ENCODE results near the gene PYURF. TPM values are rescaled to one million over a fixed set of nuclear protein-coding genes. Genes with fewer than 3 reads are reported as not detected.

The PYURF gene
- total RNA-seq, 1 experiment from 2014 or later: 143 TPM

GRCh38 chr4:88511236-88511635, 12.3 kb downstream of the PYURF start:
- peak; percentile 33 for DNase-seq

GRCh38 chr4:88503344-88503743, 20.2 kb downstream of the PYURF start:
- Histone ChIP-seq H3K4me3 (ENCODE audit: low read length) (no peak overlapping the region), H3K79me2 (ENCODE audit: low read length) (no peaks in the 10 kb centered on the region), H2AFZ (ENCODE audit: low read length) (no peak overlapping the region), H4K20me1 (ENCODE audit: low read length) (no peaks in the 10 kb centered on the region), H3K36me3 (ENCODE audit: low read depth, low read length) (no peaks in the 10 kb centered on the region), H3K9ac (ENCODE audit: low read length) (no peak overlapping the region), H3K9me2 (replicated peaks; ENCODE audit: low read length) (no peaks in the 10 kb centered on the region), H3K27ac (ENCODE audit: low read length) (no peak overlapping the region), H3K4me1 (ENCODE audit: insufficient read depth, low read length) (peaks cover 5% of the 10 kb centered on the region), H3K9me3 (ENCODE audit: low read length) (no peaks in the 10 kb centered on the region), H3K27me3 (ENCODE audit: low read length) (no peaks in the 10 kb centered on the region), H3F3A (ENCODE audit: low read length, unreplicated experiment) (no peaks in the 10 kb centered on the region), H3K4me2 (ENCODE audit: low read length) (no peak overlapping the region)
- TF ChIP-seq CTCF (conservative IDR thresholded peaks at IDR 0.05; ENCODE audit: low read depth, low read length) (no peak), EZH2 (IDR thresholded peaks at IDR 0.05; ENCODE audit: low read length, unreplicated experiment) (no peak), EZH2phosphoT487 (IDR thresholded peaks at IDR 0.05; ENCODE audit: borderline replicate concordance, low read length) (no peak)
- ChIA-PET CTCF (no interaction called here), POLR2A (ENCODE audit: unreplicated experiment) (no interaction called here)
- no TSS peak for BruUV-seq (replicated peaks)
- DNase-seq (no peak), ATAC-seq (no peak)
- intact Hi-C loops (cut with micrococcal nuclease): no loop called here

More at GRCh38 chr4:88511236-88511635, 12.3 kb downstream of the PYURF start:
- H2AFZ ChIP-seq (ENCODE audit: low read length): no peak overlapping the region
- H3K9me3 ChIP-seq (ENCODE audit: low read length): no peaks in the 10 kb centered on the region
- no peaks in the 10 kb centered on the region for H3F3A ChIP-seq (ENCODE audit: low read length, unreplicated experiment)
- no peak for TF ChIP-seq EZH2phosphoT487 (IDR thresholded peaks at IDR 0.05; ENCODE audit: borderline replicate concordance, low read length)
- no peak for TF ChIP-seq CTCF (conservative IDR thresholded peaks at IDR 0.05; ENCODE audit: low read depth, low read length)
- TF ChIP-seq EZH2 (IDR thresholded peaks at IDR 0.05; ENCODE audit: low read length, unreplicated experiment): no peak
- no peak overlapping the region for H3K4me3 ChIP-seq (ENCODE audit: low read length)
- H3K4me2 ChIP-seq (ENCODE audit: low read length): no peak overlapping the region
- no TSS peak for BruUV-seq (replicated peaks)
- ChIA-PET CTCF (interaction anchor here (0.7 kb wide), 1 partner anchor 292 kb away, joined by 9 read pairs; no protein-coding TSS in a partner anchor), POLR2A (ENCODE audit: unreplicated experiment) (no interaction called here)
- peaks cover 18% of the 10 kb centered on the region for H3K4me1 ChIP-seq (ENCODE audit: insufficient read depth, low read length)
- no peaks in the 10 kb centered on the region for H3K9me2 ChIP-seq (replicated peaks; ENCODE audit: low read length)
- H3K36me3 ChIP-seq (ENCODE audit: low read depth, low read length): no peaks in the 10 kb centered on the region
- peak; percentile 57 for ATAC-seq
- no peak overlapping the region for H3K27ac ChIP-seq (ENCODE audit: low read length)
- no peak overlapping the region for H3K9ac ChIP-seq (ENCODE audit: low read length)
- no peaks in the 10 kb centered on the region for H4K20me1 ChIP-seq (ENCODE audit: low read length)
- intact Hi-C loops (cut with micrococcal nuclease): no loop called here
- H3K79me2 ChIP-seq (ENCODE audit: low read length): no peaks in the 10 kb centered on the region
- no peaks in the 10 kb centered on the region for H3K27me3 ChIP-seq (ENCODE audit: low read length)

- no TSS peak for BruUV-seq (replicated peaks)
- Histone ChIP-seq H2AFZ (ENCODE audit: low read length) (no peak overlapping the region), H4K20me1 (ENCODE audit: low read length) (no peaks in the 10 kb centered on the region), H3K36me3 (ENCODE audit: low read depth, low read length) (no peaks in the 10 kb centered on the region), H3K9me3 (ENCODE audit: low read length) (no peaks in the 10 kb centered on the region), H3K9me2 (replicated peaks; ENCODE audit: low read length) (no peaks in the 10 kb centered on the region), H3K79me2 (ENCODE audit: low read length) (no peaks in the 10 kb centered on the region), H3K4me3 (ENCODE audit: low read length) (no peak overlapping the region), H3F3A (ENCODE audit: low read length, unreplicated experiment) (no peaks in the 10 kb centered on the region), H3K27me3 (ENCODE audit: low read length) (no peaks in the 10 kb centered on the region), H3K9ac (ENCODE audit: low read length) (no peak overlapping the region), H3K4me2 (ENCODE audit: low read length) (no peak overlapping the region), H3K4me1 (ENCODE audit: insufficient read depth, low read length) (no peaks in the 10 kb centered on the region), H3K27ac (ENCODE audit: low read length) (no peak overlapping the region)
- no peak for DNase-seq
- TF ChIP-seq CTCF (conservative IDR thresholded peaks at IDR 0.05; ENCODE audit: low read depth, low read length): no peak
- no peak for TF ChIP-seq EZH2 (IDR thresholded peaks at IDR 0.05; ENCODE audit: low read length, unreplicated experiment)
- no peak for TF ChIP-seq EZH2phosphoT487 (IDR thresholded peaks at IDR 0.05; ENCODE audit: borderline replicate concordance, low read length)
- no peak for ATAC-seq
- ChIA-PET CTCF (no interaction called here), POLR2A (ENCODE audit: unreplicated experiment) (no interaction called here)
- intact Hi-C loops (cut with micrococcal nuclease): no loop called here
Measured at GRCh38 chr4:88497859-88498409, 25.6 kb downstream of the PYURF start.

All from PC-3 (cell line).